CD4-positive, alpha-beta T cell (primary cell): ENCODE results near the gene PRRC2B. TPM values are rescaled to one million over a fixed set of nuclear protein-coding genes. Genes with fewer than 3 reads are reported as not detected.

ENCODE experiments used
- ATAC-seq: fragments of 200-7000 bp; cut with Tn5 transposase; one replicate; pipeline ENCODE4 v1.10.0; 2022; ENCODE audit warnings: mild to moderate bottlenecking; ENCODE audit not compliant: poor library complexity
- CTCF ChIA-PET: fragments of 350-600 bp; sonication (Branson Sonifier 250); formaldehyde crosslinking; loops from one replicate; lab custom pipeline; 2021; ENCODE audit warnings: antibody characterized with exemption, inconsistent platforms; lab: Charles Lee
- POLR2A ChIA-PET: fragments of 350-600 bp; sonication (Branson Sonifier 250); formaldehyde crosslinking; loops from one replicate; lab custom pipeline; 2021; ENCODE audit warnings: antibody characterized with exemption, inconsistent platforms; lab: Charles Lee
- DNase-seq, 14 experiments: peaks; one replicate each; pipeline ENCODE4 v3.0.0-alpha.2; 2013 to 2020; ENCODE audit warnings: mixed read lengths in 2 of 14
- H3K27ac ChIP-seq, 2 donors: one replicate each; pipeline versions ENCODE4 v1.5.1 to v1.7.0; 2013; ENCODE audit warnings: low read length in 2 of 2, low read depth in 1 of 2, mild to moderate bottlenecking in 1 of 2
- H3K27me3 ChIP-seq, 2 experiments: 1 replicate in 1 of 2; 2 replicates in 1 of 2; pipeline versions ENCODE4 v1.6.1 to v1.7.0; 2013; ENCODE audit warnings: low read length in 2 of 2, control low read depth in 1 of 2, mild to moderate bottlenecking in 1 of 2, moderate library complexity in 1 of 2; ENCODE audit not compliant: insufficient read depth in 2 of 2, control insufficient read depth in 1 of 2
- H3K36me3 ChIP-seq: one replicate; pipeline ENCODE4 v1.6.1; 2013; ENCODE audit warnings: low read length, control low read depth; ENCODE audit not compliant: insufficient read depth
- H3K4me1 ChIP-seq: one replicate; pipeline ENCODE4 v1.6.1; 2013; ENCODE audit warnings: low read length, control low read depth; ENCODE audit not compliant: insufficient read depth
- H3K4me3 ChIP-seq: one replicate; pipeline ENCODE4 v1.5.1; 2013; ENCODE audit warnings: mild to moderate bottlenecking, low read length, moderate library complexity
- H3K9me3 ChIP-seq, 2 experiments: 1 replicate in 1 of 2; 2 replicates in 1 of 2; pipeline versions ENCODE4 v1.6.1 to v1.7.0; 2013; ENCODE audit warnings: low read length in 2 of 2, mild to moderate bottlenecking in 2 of 2, control low read depth in 1 of 2, moderate library complexity in 1 of 2; ENCODE audit not compliant: control insufficient read depth in 1 of 2, insufficient read depth in 1 of 2
- H3K27ac Mint-ChIP-seq: one replicate; pipeline ENCODE4 v1.8.0; 2020; ENCODE audit warnings: mixed read lengths
- H3K27me3 Mint-ChIP-seq: one replicate; pipeline ENCODE4 v1.8.0; 2021; ENCODE audit warnings: mixed read lengths
- H3K36me3 Mint-ChIP-seq: one replicate; pipeline ENCODE4 v1.8.0; 2021; ENCODE audit warnings: low read depth, mixed read lengths
- H3K4me1 Mint-ChIP-seq: one replicate; pipeline ENCODE4 v1.8.0; 2021; ENCODE audit warnings: low read depth, mixed read lengths
- H3K4me3 Mint-ChIP-seq: one replicate; pipeline ENCODE4 v1.8.0; 2020; ENCODE audit warnings: mild to moderate bottlenecking, mixed read lengths
- H3K9me3 Mint-ChIP-seq: one replicate; pipeline ENCODE4 v1.8.0; 2020; ENCODE audit warnings: mixed read lengths
- CTCF ChIP-seq: fragments of 200-600 bp; IDR thresholded peaks from one replicate; pipeline ENCODE4 v1.8.0; 2022; ENCODE audit warnings: antibody characterized with exemption, mild to moderate bottlenecking
- intact Hi-C, 2 experiments: fragments of 100-400 bp; cut with DNase I in 1 of 2; cut with micrococcal nuclease in 1 of 2; formaldehyde crosslinking; loops; one replicate each; pipeline versions ENCODE4 v1.15.1 to v1.9.0; 2023 to 2025; cut with DNase I, micrococcal nuclease
- total RNA-seq, 174 experiments: library from RNA in 2 of 174; stranded (reverse) in 2 of 174; gene quantifications; one replicate each; pipeline ENCODE4 v1.2.3 and lab custom pipeline; 2021 to 2026

Gene PRRC2B
- total RNA-seq, 2 experiments from 2014 or later, result 256 to 268 TPM

- Mint-ChIP-seq H3K36me3 (peaks cover 27% of the 10 kb centered on the region), H3K4me1 (peaks cover 97% of the 10 kb centered on the region), H3K4me3 (peak overlapping the region; percentile 84), H3K27ac (peak overlapping the region; percentile 86), H3K9me3 (no peaks in the 10 kb centered on the region), H3K27me3 (no peaks in the 10 kb centered on the region)
- no peaks in the 10 kb centered on the region for H3K27me3 ChIP-seq
- ChIA-PET CTCF (interaction anchor here (1.6 to 3.9 kb wide), 2 partner anchors 14 to 60 kb away, joined by 4 to 38 read pairs; no protein-coding TSS in a partner anchor), POLR2A (interaction anchor here (0.7 to 4.1 kb wide), 3 partner anchors 13 to 319 kb away, joined by 3 to 26 read pairs (median 4); no protein-coding TSS in a partner anchor)
- peaks cover 6% of the 10 kb centered on the region for H3K36me3 ChIP-seq
- peaks cover 87% of the 10 kb centered on the region for H3K4me1 ChIP-seq
- TF ChIP-seq CTCF, result no peak
- no peaks in the 10 kb centered on the region for H3K9me3 ChIP-seq
- no peak overlapping the region for H3K27ac ChIP-seq
- intact Hi-C loops, result loop anchor here in 1 of 2 experiments (2.0 kb wide), 1 partner anchor 13 kb away; no protein-coding TSS in a partner anchor
- peak overlapping the region; percentile 6 for H3K4me3 ChIP-seq
- ATAC-seq, result peak; percentile 16
- peak in 6 of 14 experiments; percentile 17 to 76 (median 57) for DNase-seq
Measured at GRCh38 chr9:131410044-131410491, 16.2 kb downstream of the PRRC2B start.

GRCh38 chr9:131411719-131412681, 18.1 kb downstream of the PRRC2B start:
- H3K36me3 Mint-ChIP-seq, result peaks cover 40% of the 10 kb centered on the region
- Histone ChIP-seq H3K27me3 (no peaks in the 10 kb centered on the region), H3K9me3 (no peaks in the 10 kb centered on the region), H3K4me3 (no peak overlapping the region), H3K36me3 (peaks cover 6% of the 10 kb centered on the region), H3K27ac (no peak overlapping the region), H3K4me1 (peaks cover 82% of the 10 kb centered on the region)
- ChIA-PET POLR2A (interaction anchor here (0.6 to 4.1 kb wide), 3 partner anchors 9 to 39 kb away, joined by 3 to 26 read pairs (median 7); no protein-coding TSS in a partner anchor), CTCF (interaction anchor here (0.6 to 1.6 kb wide), 7 partner anchors 16 to 1768 kb away, joined by 3 to 4 read pairs (median 3); no protein-coding TSS in a partner anchor)
- no peaks in the 10 kb centered on the region for H3K9me3 Mint-ChIP-seq
- peak overlapping the region; percentile 50 for H3K4me3 Mint-ChIP-seq
- no peak for TF ChIP-seq CTCF
- H3K4me1 Mint-ChIP-seq, result peaks cover 97% of the 10 kb centered on the region
- DNase-seq (no peak), ATAC-seq (no peak)
- H3K27me3 Mint-ChIP-seq, result no peaks in the 10 kb centered on the region
- peak overlapping the region; percentile 55 for H3K27ac Mint-ChIP-seq
- intact Hi-C loops, result loop anchor here in 1 of 2 experiments (2.0 kb wide), 1 partner anchor 15 kb away; no protein-coding TSS in a partner anchor

DNA sequence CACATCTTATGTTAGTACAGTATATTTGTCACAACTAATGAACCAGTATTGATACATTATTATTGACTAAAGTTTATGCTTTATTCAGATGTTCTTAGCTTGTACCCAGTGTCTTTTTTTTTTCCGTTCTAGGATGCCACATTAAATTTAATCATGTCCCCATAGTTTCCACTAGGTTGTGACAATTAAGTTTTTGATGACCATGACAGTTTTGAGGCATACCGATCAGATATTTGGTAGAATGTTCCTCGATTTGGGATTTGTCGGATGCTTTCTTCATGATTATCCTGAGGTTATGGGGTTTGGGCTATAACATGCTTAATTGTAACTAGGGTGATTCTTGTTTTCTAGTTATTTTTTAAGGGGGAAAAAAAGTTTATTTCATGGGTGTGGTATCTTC, 22.6 kb downstream of the PRRC2B start:
- Mint-ChIP-seq H3K4me3 (peak overlapping the region; percentile 34), H3K4me1 (peaks cover 97% of the 10 kb centered on the region), H3K9me3 (no peaks in the 10 kb centered on the region), H3K27ac (peak overlapping the region; percentile 70), H3K27me3 (no peaks in the 10 kb centered on the region), H3K36me3 (peaks cover 71% of the 10 kb centered on the region)
- no peak overlapping the region for H3K4me3 ChIP-seq
- no peak for TF ChIP-seq CTCF
- no peak for DNase-seq
- ChIA-PET POLR2A (interaction anchor here (0.6 to 2.3 kb wide), 3 partner anchors 11 to 127 kb away, joined by 3 to 10 read pairs (median 7); no protein-coding TSS in a partner anchor), CTCF (interaction anchor here (0.9 to 1.8 kb wide), 3 partner anchors 9 to 67 kb away, joined by 3 to 7 read pairs (median 3); no protein-coding TSS in a partner anchor)
- peaks cover 83% of the 10 kb centered on the region for H3K4me1 ChIP-seq
- H3K9me3 ChIP-seq, result no peaks in the 10 kb centered on the region
- H3K27ac ChIP-seq, result no peak overlapping the region
- no peaks in the 10 kb centered on the region for H3K27me3 ChIP-seq
- no peak for ATAC-seq
- peaks cover 17% of the 10 kb centered on the region for H3K36me3 ChIP-seq
- intact Hi-C loops, result no loop called here
